NCI-H2171 treated with DMSO at 0.1 percent for 48 hours (cell line): ENCODE results near the gene SAP25.
A peak's percentile ranks its signal among the peaks of the same experiment; 100 is the strongest.

Experiments
- DNase-seq: peaks from one replicate; lab custom pipeline; 2025; lab: John Stamatoyannopoulos, UW

SAP25 gene

DNA sequence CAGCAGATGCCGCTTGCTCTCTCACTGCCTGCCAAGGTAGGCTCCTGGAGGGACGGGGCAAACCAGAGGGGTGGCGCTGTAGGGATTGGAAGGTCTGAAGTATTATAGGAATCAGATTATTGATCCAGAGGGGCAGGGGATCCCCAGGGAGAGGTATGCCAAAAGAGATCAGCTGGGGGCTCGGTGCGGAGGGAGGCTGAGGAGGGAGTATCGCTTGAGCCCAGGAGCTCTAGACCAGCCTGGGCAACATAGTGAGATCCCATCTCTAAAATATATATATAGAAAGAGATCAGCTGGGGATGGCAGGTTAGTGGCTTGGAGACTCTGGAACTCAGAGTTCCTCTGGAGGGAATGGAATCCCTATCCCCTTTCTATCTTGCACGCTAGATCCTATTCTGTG is 21.5 kb upstream of the SAP25 start:
- no peak for DNase-seq

DNA sequence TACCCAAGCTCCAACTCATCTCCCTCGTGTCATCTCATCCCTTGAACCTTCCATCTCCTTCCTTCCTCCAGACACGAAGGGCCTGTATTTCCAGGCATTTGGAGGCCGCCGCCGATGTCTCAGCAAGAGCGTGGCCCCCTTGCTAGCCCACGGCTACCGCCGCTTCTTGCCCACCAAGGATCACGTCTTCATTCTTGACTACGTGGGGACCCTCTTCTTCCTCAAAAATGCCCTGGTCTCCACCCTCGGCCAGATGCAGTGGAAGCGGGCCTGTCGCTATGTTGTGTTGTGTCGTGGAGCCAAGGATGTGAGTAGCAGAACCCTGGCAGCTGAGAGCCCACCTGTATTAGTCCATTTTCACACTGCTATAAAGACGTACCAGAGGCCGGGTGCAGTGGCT is 17.9 kb upstream of the SAP25 start:
- no peak for DNase-seq

DNA sequence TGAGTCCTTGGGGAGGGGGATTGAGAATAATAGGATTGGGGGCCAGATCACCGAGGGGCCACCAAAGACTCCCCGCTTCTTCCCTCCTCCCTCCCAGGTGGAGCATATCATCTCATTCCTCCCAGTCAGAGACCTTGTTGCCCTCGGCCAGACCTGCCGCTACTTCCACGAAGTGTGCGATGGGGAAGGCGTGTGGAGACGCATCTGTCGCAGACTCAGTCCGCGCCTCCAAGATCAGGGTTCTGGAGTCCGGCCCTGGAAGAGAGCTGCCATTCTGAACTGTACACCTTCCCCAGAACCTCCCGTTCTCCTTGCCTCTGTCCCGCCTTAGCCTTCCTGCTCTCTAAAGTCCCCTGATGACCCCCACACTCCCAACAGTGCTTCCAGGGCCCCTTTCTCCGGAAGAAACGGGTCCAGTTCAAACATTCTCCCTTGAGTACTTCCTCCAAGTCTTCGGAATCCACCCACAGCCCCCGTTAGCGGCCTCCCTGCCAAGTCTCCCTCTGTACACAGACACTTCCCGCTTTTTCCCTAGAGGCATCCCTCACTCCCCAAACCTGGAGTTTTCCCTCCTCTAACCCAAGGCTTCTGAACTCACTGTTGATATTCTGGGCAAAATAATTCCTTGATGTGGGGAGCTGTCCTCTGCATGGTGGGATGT is 16.5 kb upstream of the SAP25 start:
- DNase-seq, result no peak

DNA sequence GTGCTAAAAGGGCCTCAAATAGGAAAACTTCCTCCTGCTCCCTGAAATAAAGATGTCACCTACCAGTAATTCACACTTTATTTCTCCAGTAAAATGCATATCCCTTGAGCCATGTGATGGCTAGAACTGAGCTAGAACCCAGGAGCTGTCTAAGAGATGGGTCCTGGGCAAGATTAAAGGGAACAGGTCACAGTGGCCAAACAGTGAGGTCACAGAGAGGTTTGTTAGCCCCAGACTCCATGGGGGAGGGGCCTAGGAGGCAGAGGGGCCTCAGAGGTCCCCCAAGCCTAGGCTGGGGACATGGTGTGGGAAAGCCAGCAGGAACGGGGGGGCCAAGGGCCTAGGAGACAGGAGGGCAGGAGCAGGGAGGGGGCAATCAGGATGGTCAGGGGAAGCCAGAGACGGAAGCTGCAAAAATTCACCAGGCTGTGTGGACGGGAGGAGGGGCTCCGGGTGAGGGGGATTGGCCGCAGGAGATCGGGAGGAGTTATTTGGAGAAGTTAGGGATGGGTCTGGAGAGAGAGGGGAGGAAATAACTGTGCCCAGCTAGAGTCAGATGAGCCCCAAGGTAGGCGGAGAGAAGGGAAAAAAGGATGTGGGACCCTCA is 15.7 kb upstream of the SAP25 start:
- no peak for DNase-seq

DNA sequence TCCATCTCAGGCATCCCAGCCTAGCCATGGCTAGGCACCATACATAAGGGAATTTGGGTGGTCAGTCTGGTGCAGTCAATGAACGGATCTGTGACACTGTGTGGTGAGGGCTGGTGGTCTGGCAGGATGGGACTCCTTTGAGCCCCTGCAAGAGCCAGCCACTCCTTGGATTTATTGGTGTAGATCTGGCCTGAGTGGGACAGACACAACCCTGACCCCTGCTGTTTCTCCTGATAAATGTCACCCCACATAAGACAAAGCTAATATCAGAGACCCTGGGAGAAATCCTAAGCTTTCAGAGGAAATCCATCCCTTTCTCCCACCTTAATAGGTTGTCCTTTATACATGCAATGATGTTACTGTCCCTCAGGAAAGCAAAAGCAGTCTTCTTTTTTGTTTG is 14.7 kb upstream of the SAP25 start:
- no peak for DNase-seq

DNA sequence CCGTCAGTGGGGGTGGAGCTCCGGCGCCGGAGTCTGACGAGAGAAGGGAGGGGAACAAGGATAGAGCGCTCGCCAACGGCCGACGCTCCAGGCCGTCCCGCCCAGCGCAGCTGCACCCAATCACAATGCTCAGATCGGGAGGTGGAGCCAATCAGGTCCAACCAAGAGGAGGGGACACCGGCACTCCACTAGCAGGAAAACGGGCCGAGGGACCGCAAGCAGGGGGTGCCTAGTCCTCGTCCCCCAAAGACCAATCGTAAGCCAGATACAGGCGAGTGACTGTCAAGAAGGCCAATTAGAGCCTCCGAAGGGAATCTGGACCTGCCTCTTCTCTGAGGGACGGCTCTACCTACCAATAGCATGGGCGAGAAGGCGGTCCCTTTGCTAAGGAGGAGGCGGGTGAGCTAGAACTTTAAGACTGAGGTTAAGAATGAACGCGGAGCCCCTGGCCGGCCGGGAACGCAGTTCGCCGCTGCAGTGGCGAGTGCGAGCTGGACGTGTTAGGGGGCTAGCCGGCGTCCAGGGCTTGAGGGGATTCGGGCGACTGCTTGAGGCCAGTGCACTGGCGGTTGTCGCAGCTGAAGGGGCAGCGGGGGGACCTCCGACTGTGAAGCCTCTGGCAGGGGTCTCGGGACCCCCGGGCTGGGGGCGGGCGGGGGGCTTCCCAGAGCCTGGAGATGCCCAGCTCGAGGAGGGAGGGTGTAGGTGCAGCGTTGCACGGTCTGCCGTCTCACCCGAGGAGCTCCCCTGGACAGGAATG is 12.7 kb upstream of the SAP25 start, which contains the start of gene FBXO24:
TSS of gene FBXO24 (plus strand) at position 63 of the 760 bp plus-strand sequence. CDS start at position 361, 298 bp downstream.
- DNase-seq, result peak; percentile 100

DNA sequence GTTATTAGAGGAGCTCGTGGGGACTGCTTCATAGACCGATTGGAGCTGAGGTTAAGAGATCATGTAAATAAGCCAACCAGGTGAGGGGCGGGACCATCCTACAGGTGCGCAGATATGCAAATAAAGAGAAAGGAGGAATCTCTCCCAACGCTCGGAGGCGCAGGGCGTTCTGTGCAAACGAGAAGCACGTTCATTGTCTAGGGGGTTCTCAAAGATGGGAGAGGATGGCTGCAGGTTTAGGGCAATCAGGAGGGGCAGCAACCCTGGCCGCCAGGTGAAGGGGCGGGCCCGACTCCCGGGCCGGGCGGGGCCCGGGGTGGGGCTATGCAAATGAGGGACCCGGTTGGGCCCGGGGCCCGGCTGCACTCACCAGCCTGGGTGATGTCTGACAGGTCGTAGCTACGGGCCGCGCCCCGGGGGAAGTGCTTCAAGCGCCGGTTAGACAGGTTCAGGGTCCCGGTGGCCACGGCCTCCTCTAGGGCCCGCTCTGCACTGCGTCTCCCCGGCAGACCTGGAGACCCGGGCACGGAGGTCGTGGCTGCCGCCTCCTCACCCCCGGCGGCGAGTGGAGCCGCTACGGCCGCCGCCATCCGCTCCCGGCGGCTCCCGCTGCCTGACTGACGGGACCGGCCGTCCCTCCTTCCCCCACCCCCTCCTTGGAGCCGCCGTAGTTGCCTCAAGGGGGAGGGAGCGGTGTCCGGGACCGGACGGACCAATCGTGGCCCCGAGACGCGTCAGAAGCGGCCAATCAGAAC is 12.0 kb upstream of the SAP25 start, which contains the start of gene LRCH4:
TSS of gene LRCH4 (minus strand) at position 619 of the 755 bp plus-strand sequence. CDS start at position 590, 29 bp downstream.
- peak; percentile 58 for DNase-seq

DNA sequence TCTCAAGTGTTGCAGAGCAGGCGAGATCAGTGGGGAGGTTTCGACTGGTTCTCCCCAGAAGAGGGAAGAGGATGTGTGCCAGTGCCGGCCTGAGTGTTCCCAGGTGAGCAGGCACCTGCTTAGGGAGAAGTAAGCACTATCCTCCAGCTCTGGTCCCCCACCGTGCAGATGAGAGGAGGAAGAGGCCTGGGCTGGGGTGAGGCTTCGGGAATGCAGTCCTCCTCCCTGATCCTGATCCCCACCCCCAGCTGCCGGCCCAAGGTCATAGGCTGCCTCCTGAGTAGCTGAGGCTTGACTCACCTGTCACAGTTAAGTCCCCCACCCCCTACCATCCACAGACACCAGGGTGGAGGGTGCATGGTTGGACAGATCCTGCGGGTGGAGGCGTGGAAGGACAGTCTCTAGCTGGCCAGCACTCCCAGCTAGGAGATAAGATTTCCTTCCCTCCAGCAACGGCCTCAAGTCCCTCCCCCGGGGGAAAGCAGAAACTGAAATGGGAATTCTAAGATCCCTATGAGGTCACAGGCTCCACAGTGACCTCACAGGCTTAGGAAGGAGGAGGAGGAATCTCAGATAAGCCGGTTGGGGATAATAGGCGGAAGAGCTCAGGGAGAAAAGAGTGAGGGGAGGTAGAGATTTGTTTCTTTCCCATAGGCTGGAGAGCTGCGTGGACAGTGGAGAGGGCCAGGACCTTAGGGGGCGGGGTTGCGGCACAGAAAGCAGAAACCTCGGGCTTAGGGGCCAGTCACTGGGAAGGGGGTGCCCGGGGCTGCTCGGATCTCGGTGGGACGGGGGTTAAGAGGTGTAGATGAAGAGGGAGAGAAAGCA is 11.2 kb upstream of the SAP25 start:
- peak; percentile 16 for DNase-seq

DNA sequence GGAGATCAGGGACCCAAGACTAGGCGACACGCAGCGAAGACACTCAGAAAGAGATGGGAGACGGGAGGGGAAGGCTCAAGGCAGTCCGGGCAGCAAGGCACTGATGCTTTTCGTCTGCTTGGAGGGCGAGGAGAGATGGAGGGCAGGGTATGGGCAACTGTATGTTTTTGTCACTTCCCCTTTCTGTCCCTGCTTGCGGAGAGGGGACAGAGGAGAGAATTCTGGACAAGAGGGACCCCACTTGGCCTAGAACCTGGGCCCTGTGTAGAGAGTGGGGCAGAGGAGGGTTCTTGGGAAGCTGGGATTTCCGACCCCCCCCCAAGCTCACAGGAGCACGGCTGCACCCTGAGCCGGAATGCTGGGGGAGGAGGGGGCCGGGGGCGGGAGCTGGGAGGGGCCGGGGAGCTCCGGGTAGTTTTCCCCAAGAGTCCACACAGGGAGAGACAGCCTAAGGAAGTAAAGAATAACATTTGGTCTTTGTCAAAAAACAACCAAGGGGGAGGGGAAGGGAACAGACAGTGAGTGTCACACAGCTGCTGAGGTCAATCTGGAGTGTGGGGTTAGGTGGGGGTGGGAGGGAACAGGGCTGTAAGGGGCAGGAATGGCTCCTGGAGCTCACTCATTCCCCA is 10.5 kb upstream of the SAP25 start:
- no peak for DNase-seq

DNA sequence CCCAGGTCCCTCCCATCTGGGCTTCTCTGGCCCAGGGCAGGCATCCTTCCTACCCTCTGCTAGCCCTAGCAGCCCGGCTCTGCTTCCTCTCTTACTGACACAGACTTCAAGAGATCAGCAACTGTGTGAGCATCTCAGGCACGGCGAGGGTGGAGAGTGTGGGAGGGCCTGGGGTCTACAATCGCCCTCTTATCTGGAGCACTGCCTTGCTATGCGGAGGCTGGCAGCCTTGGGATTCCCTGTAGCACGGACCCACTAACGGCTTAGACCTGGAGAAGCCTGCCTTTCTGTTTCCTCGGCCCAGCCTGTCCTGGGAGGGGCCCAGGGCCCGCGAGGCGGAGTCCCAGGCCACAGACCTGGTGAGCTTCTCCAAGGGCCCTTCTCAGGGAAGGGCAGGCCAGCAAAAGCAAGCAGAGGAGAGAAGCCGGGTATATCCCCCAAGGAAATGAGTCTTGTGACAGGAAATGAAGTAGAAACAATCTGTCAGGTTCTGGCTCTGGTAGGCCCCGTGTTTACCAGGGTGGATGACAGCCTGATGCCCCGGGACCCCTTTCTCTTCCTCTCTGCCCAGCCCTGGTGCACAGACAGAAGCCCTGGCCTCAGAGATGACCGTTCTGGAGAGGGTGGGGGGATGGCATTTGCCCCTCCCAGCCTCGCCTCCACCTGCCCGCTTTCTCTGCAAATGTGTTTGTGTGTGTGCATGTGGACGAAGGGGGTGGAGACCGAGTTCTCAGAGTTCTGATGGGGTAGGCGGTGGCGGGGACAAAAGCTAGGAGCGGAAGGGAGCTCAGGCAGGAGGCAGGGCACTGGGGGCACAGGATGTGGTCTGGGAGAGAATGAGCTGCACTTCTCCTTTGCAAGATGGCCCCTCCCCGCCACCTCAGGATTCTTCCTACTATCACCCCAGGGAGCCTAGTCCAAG is 9.7 kb upstream of the SAP25 start:
- peak; percentile 36 for DNase-seq

DNA sequence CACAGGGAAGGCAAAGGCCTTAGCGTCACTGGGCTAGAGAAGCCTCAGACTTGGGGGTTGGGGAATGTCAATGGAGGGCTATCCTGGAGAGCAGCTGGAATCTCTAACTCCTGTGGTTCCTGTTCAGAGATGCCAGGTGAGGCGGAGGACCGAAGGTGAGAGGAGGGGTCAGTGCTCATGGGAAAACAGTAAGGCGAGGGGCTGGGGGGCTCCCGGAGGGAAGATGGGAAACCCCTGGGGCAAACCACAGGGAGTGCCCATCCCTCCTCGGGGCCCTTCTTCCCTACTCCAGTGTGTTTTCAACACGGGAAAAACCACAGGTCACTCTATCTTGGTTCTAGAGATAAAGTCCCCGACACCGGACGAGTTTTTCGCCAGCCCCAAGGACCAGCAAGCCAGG is 8.9 kb upstream of the SAP25 start:
- no peak for DNase-seq

DNA sequence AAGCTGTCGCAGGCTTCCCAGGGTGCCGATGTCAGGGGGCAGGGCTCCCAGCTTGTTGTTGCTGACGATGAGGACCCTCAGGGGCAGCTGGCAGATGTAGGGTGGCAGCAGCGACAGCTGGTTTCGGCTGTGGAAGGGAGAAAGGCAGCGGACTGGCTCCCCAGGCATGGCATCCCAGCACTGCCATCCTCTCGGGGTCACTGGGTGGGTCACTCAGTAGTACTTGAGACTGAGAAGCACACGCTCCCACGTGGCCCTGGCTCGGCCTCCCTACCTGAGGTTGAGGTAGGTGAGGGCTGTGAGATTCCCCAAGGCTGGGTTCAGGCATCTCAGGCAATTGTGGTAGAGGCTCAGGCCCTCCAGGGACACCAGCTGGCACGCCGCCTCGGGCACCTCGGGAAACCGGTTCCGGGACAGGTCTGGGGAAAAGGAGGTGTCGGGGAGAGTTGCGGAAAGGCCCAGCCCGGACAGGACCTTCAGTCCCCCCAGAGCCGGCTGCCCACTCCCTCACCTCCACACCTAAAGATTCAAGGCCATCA is 8.4 kb upstream of the SAP25 start:
- DNase-seq, result no peak

DNA sequence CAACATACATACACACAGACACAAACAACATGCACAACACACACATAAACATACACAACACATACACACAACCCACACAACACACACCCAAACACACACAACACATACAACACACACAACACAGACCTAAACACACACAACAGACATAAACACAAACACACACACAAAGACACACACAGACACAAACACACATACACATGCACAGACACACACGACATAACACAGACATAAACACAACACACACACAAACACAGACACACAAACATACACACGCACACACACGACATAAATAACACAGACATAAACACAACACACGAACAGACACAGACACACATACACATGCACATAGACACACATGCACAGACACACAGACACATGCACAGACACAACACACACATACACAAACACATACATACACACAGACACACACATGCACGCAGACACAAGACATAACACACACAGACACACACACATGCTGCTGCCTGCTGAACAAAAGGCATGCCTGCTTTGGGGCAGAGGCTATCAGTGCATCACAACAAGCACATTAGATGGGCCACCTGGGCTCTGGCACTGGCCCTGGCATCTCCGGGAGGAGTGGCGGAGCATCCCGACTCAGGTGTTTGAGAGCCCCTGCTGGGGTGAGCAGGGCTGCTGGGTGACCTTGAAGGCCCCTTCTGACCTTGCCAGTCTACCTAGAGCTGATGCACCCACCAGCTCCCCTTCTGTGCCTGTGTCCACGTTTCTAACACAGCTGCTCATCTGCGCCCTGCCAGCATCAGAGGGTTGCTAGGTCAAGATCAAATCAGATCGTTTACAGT is 7.0 kb upstream of the SAP25 start:
- DNase-seq, result no peak

DNA sequence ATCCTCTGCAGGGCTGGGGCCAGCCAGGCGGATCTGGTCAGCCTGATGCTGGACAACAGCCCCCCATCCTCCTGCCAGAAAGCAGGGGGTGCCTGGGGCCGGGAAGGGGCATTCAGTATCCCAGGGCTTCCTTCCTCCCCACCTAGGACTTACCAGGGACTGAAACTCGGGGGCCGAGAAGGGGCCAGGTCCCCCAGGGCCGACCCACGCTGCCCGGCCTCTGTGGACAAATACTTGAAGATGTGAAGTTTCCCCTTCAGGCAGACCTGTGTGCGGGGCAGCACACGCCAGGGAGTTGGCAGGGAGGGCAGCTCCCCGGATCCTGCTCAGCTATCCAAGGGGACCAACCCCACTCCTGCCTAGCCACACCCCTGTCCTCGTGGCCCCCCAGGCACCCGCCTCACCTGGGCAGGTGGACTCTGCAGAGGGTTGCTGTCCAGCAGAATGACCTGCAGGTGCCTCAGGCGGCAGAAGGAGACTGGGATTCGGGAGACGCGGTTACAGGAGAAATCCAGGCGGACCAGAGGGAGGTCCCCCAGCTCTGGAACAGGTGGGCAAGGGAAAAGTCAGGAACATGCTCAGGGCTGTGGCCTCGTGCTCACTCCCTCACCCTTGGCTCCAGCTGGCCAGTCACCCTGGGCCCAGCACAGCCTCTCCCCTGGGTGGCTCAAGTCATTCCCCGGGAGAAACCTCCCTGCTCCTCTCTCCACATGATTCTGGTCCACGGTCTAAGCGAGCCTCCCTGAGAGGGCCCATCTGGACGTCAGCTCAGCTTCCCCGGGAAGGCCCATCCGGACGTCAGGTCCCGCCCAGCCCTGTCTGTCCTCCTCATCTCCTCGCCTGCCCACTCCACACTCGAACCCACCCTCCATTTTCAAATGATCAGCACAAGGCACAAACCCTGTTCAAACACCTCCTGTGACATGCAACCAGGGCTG is 4.8 kb upstream of the SAP25 start:
- DNase-seq, result no peak

DNA sequence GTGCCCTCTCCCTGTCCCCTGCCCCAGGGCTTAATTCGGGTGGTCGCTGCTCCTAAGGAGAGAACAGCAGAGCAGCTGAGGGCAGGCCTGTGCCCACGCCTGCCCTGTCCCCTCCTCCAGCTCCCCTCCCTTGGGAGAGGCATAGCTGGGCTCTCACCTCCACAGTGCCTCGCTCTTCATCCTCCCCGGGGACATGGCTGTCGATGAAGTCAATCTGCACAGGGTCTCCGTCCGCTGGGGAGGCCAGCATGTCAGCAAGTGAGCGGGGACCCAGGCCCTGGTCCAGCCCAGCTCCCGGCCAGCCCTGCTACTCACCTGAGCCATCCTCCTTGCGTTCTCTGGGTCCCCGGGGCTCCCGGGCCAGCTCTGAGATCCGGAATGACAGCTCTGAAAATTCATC is 3.8 kb upstream of the SAP25 start:
- no peak for DNase-seq

DNA sequence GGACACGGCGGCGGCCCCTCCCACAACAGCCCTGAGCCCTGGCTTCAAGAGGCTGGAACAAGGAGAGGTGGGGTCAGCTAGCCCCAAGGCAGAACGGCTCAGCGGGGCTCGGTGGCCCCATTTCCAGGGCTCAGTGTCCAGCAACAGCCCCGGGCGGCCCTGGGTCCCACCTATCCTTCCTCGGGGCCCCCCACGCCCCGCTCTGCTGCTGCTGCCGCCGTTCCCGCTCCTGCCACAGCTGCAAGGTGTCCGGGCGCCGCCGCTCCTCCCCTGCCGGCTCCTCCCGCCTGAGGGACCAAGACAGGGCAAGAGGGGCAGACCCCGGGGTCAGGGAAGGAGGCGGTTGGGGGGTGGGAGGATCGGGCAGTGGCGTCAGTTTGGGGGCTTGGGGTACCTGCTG is 3.4 kb upstream of the SAP25 start:
- no peak for DNase-seq

DNA sequence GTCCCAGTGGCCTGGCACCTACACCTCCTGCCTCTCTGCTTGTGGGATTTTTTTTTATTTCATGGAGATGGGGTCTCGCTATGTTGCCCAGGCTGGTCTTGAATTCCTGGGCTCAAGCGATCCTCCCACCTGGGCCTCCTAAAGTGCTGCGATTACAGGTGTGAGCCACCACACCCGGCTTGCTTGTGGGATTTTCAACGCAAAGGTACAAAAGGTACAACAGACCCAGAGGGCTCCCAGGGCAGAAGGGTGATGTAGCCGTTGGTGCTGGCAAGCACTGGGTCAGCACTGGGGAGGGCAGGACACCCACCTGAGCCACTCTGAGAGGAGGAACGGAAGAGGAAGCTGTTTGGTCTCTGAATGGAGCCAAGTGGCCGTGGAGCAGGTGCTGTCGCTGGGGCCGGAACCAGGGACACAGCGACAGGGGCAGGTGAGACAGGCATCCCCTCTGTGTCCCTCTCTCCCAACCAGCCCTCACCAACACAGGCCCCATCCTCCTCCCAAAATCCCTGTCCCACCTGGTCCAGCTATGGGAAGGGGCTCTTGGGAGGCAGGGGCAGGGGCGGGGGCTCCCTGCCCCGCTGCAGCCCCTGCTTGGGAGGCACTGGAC is 2.8 kb upstream of the SAP25 start:
- no peak for DNase-seq
